Neural progenitor cell (in vitro differentiated cells): ENCODE measurements around the gene ZMYND8.

Experiments
- EZH2 ChIP-seq: fragments of 200-600 bp; sonication (generic); IDR thresholded peaks from 2 replicates; pipeline ENCODE4 v1.6.1; 2017; ENCODE audit warnings: antibody characterized with exemption, mild to moderate bottlenecking, moderate library complexity
- TF ChIP-seq, protein P1 (sequence below): fragments of 200-600 bp; sonication (generic); IDR thresholded peaks from 2 replicates; pipeline ENCODE4 v1.5.1; 2017; ENCODE audit warnings: antibody characterized with exemption, mild to moderate bottlenecking

DNA sequence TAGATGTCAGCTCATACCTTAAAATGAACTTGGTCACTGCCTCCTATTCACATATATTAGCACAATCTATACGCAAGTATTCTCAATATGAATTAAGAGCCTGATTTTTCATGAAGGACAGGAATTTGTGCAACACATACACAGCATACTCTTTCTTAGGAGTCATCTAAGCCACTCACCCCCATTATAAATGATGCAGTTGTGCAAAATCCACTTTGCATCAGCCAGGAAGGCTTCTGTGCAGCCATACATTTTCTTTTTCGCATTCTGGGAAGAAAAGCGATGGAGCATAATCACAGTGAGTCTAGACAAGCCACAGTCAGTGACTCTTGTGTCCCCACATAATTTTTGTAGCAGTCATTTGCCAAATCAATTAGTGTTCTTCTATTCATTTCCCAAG lies 66.5 kb downstream of the ZMYND8 start:
- TF ChIP-seq, protein P1, sequence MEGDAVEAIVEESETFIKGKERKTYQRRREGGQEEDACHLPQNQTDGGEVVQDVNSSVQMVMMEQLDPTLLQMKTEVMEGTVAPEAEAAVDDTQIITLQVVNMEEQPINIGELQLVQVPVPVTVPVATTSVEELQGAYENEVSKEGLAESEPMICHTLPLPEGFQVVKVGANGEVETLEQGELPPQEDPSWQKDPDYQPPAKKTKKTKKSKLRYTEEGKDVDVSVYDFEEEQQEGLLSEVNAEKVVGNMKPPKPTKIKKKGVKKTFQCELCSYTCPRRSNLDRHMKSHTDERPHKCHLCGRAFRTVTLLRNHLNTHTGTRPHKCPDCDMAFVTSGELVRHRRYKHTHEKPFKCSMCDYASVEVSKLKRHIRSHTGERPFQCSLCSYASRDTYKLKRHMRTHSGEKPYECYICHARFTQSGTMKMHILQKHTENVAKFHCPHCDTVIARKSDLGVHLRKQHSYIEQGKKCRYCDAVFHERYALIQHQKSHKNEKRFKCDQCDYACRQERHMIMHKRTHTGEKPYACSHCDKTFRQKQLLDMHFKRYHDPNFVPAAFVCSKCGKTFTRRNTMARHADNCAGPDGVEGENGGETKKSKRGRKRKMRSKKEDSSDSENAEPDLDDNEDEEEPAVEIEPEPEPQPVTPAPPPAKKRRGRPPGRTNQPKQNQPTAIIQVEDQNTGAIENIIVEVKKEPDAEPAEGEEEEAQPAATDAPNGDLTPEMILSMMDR: no peak
- TF ChIP-seq EZH2: no peak
